Stimulated activated naive CD8-positive, alpha-beta T cell treated with anti-CD3 and anti-CD28 coated beads, Interleukin-15, Interleukin-2, amounts not matched to agents 100 ng/mL and 50 ng/mL, for 24 hours (primary cell): Measurements from ENCODE around the gene S100A7A.

Experiments used
- H3K27ac Mint-ChIP-seq: one replicate; pipeline ENCODE4 v1.8.0; 2021; ENCODE audit warnings: mild to moderate bottlenecking, mixed read lengths
- H3K27me3 Mint-ChIP-seq: one replicate; pipeline ENCODE4 v1.8.0; 2021; ENCODE audit warnings: mixed read lengths
- H3K36me3 Mint-ChIP-seq: one replicate; pipeline ENCODE4 v1.8.0; 2021; ENCODE audit warnings: low read depth, mixed read lengths
- H3K4me1 Mint-ChIP-seq: one replicate; pipeline ENCODE4 v1.8.0; 2021; ENCODE audit warnings: low read depth, mixed read lengths
- H3K4me3 Mint-ChIP-seq: one replicate; pipeline ENCODE4 v1.8.0; 2021; ENCODE audit warnings: mild to moderate bottlenecking, mixed read lengths
- H3K9me3 Mint-ChIP-seq: one replicate; pipeline ENCODE4 v1.8.0; 2021; ENCODE audit warnings: mixed read lengths

S100A7A gene

DNA sequence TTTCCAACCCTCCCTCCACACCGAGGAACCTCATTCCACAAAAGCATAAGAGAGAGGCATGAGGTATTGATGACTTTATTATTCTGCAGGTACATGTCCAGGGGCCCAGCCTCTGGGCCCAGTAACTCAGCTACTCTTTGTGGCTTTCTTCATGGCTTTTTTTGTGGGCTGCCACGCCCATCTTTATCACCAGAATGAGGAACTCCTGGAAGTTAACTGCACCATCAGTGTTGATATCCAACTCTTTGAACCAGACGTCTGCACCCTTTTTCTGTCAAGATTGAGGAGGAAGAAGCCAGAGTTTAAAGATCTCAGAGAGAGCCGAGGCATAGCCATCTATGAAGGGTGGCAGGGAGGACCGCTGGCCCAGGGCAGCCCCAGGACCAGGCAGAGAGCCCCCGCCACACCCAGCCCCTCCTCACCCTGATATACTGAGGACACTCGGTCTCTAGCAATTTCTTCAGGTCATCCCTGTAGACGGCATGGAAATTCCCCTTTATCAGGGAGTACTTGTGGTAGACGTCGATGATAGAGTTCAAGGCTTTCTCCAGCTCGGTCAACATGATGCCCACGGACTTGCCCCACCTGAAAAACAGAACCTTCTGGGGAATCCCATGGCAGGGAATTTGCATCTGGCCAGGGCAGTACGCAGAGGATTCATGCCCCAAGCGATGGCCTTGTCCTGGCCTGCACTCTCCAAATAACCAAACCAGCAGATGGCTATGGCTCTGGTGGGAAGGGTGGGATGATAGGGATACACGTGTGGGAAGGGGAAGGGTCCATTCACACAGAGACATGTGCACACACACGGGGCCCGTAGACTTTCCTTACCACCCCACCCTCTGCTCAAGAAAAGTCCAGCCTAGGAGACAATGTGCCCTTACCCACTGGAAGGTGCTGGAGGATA, 26.1 kb upstream of the S100A7A start:
- no peaks in the 10 kb centered on the region for H3K4me1 Mint-ChIP-seq
- H3K9me3 Mint-ChIP-seq: no peaks in the 10 kb centered on the region
- H3K27ac Mint-ChIP-seq: no peak overlapping the region
- H3K27me3 Mint-ChIP-seq: peaks cover 14% of the 10 kb centered on the region
- no peaks in the 10 kb centered on the region for H3K36me3 Mint-ChIP-seq
- no peak overlapping the region for H3K4me3 Mint-ChIP-seq

DNA sequence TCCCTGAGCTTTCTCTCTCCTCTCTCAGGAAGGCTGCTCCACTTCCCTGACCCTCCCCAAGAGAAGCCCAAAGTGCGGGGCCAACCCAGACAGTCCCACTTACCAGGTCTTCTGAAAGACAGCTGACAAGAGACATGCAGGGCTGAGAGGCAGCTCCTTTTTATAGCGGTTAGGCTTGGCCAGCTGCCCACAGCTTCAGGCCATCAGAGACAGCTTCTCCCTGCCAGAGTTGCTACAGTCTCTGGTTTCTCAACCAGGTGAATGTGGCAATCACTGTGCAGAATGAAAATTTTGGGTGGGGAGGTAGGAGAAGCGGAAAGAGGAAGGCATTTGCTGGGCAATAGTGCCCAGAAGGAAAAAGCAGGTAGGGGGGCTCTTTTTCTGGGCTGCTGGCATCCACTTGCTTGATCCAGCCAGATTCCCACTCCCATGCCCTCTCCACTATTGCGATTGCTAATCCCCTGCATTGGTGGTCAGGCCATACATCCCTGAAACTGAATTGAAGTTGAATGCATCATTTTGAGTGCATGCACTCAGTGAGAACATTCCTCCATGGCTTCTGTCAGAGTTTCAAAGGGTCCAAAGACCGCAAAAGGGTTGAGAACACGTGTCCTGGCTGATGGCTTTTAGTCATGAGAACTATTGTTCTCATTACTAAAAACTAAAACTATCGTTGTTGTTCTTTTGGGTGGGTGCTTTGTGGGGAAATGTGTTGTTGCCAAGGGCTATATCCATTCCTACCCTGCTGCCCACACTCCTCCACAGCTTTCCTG, 25.2 kb upstream of the S100A7A start, which contains the start of gene S100A8:
Gene S100A8 (minus strand): TSS at position 136 of the 773 bp plus-strand sequence. CDS start 538 bp downstream, outside the sequence.
- Mint-ChIP-seq H3K27me3 (peaks cover 18% of the 10 kb centered on the region), H3K36me3 (no peaks in the 10 kb centered on the region), H3K27ac (no peak within 1 kb of the TSS), H3K4me1 (no peaks in the 10 kb centered on the region), H3K9me3 (no peaks in the 10 kb centered on the region), H3K4me3 (no peak within 1 kb of the TSS)

DNA sequence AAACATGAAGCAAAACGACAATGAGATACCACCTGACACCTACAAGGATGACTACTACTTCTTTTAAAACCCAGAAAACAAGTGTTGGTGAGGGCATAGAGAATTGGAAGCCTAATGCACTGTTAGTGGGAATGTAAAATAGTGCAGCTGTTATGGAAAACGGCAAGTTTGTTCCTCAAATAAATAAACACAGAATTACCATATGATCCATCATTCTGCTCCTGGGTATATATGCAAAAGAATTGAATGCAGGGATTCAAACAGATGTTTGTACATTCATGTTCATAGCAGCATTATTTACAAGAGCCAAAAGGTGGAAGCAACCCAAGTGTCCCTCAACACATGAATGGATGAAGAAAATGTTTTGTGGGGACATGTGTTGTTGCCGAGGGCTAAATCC, 24.1 kb upstream of the S100A7A start:
- no peaks in the 10 kb centered on the region for H3K4me1 Mint-ChIP-seq
- H3K36me3 Mint-ChIP-seq: no peaks in the 10 kb centered on the region
- peaks cover 16% of the 10 kb centered on the region for H3K27me3 Mint-ChIP-seq
- H3K9me3 Mint-ChIP-seq: no peaks in the 10 kb centered on the region
- H3K4me3 Mint-ChIP-seq: no peak overlapping the region
- no peak overlapping the region for H3K27ac Mint-ChIP-seq

DNA sequence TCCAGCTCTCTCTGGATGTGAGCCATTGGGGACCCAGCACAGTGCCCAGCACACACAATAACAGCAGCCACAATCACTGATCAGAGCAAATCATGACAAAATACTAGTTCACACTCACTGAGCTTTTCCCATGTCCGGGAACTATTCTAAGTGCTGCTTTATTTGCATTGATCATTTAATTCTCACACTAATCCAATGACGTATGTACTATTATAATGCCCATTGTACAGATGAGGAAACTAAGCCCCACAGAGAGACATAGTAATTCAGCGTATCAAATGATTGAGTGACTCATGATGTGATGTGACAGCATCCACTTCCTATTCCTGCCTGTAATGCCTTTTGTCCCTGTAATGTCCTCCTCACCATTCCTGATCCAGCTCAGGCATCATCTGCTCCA, 23.5 kb upstream of the S100A7A start:
- H3K27ac Mint-ChIP-seq: no peak overlapping the region
- H3K4me3 Mint-ChIP-seq: no peak overlapping the region
- H3K4me1 Mint-ChIP-seq: no peaks in the 10 kb centered on the region
- H3K36me3 Mint-ChIP-seq: no peaks in the 10 kb centered on the region
- H3K9me3 Mint-ChIP-seq: no peaks in the 10 kb centered on the region
- peaks cover 14% of the 10 kb centered on the region for H3K27me3 Mint-ChIP-seq

DNA sequence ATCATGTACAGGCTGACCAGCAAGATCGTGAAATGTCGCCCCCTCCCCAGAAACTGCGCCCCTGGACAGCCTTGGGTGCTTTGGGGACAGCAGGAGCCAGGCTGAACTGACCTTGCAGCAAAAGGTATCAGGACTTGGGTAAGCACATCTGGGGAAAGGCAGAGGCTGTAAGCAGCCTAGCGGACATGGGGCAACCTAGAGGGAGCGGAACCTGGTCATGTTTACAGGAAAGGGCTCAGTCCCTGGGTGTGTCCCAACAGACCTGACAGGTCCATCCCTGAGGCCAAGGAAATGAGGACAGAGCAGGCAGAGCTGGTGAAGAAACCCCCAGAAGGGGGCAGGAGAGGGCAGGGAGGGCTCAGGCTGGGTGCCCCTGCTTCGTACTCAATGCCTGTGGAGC, 22.4 kb upstream of the S100A7A start:
- H3K4me1 Mint-ChIP-seq: no peaks in the 10 kb centered on the region
- no peaks in the 10 kb centered on the region for H3K36me3 Mint-ChIP-seq
- H3K4me3 Mint-ChIP-seq: no peak overlapping the region
- H3K27ac Mint-ChIP-seq: no peak overlapping the region
- no peaks in the 10 kb centered on the region for H3K9me3 Mint-ChIP-seq
- H3K27me3 Mint-ChIP-seq: peaks cover 14% of the 10 kb centered on the region

DNA sequence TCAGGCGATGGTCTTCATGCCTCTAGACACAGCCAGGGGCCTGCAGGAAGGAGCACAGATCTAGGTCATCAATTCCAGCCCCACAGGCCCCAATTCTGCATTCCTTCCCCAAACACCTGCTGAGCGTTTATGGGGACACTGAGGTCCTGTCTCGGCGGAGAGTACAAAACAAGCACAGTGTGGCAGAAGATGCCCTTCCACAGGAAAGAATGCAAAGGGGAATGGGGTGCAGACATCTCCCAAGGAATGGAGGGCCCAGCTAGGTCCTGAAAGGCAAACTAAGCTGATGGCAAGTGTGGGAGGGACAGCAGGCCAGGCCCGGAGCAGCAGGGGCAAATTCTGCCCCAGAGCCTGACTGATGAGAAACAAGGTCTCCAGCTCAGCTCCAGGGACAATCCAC, 21.9 kb upstream of the S100A7A start:
- Mint-ChIP-seq H3K27me3 (peaks cover 14% of the 10 kb centered on the region), H3K4me1 (no peaks in the 10 kb centered on the region), H3K27ac (no peak overlapping the region), H3K9me3 (no peaks in the 10 kb centered on the region), H3K4me3 (no peak overlapping the region), H3K36me3 (no peaks in the 10 kb centered on the region)

DNA sequence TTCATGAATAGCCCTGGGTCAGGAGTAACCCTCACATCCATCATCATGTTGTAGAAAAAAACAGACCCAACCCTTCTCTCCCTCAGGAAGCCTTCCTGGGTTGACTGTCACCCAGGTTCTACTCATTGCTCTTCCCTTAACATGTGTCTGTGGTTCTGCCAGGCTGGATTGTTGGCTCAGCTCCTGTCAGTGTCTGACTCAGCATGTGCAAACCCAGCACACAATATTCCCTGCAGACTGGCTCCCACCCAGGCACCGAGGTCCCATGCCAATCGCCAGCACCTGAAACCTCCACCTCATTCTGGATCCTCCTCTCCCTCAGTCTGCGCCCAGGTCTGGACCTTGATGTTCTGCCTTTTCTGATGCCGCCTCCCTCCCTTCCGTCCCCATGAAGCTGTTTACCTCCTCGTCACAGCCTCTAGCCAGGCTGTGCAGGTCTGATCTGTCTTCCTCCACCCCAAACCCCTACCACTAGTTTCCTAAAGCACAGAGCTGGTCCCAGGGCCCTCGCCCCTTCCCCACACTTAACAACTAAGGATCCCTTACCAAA, 21.1 kb upstream of the S100A7A start:
- H3K27me3 Mint-ChIP-seq: peaks cover 11% of the 10 kb centered on the region
- H3K36me3 Mint-ChIP-seq: no peaks in the 10 kb centered on the region
- no peaks in the 10 kb centered on the region for H3K9me3 Mint-ChIP-seq
- H3K27ac Mint-ChIP-seq: no peak overlapping the region
- no peak overlapping the region for H3K4me3 Mint-ChIP-seq
- no peaks in the 10 kb centered on the region for H3K4me1 Mint-ChIP-seq

DNA sequence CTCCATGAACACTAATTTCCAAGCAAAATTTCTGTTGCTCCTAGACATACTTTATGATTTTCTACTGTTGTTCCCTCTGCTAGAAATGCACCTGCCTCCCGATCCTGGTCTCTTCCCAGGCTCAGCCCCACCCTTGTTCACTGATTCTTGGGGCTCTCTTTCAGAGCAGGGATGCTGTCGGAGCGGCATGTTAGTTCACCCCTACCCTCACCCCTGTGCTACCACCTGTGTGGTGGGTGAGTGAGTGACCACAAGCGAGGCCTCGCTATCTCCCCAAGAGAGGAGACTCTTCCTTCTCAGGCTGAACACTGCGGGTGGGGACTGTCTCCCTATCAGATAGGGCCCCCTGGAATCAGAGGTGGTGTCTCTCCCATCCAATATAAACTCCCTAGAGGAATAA, 20.5 kb upstream of the S100A7A start:
- H3K27ac Mint-ChIP-seq: no peak overlapping the region
- no peak overlapping the region for H3K4me3 Mint-ChIP-seq
- peaks cover 11% of the 10 kb centered on the region for H3K27me3 Mint-ChIP-seq
- no peaks in the 10 kb centered on the region for H3K4me1 Mint-ChIP-seq
- no peaks in the 10 kb centered on the region for H3K9me3 Mint-ChIP-seq
- no peaks in the 10 kb centered on the region for H3K36me3 Mint-ChIP-seq

DNA sequence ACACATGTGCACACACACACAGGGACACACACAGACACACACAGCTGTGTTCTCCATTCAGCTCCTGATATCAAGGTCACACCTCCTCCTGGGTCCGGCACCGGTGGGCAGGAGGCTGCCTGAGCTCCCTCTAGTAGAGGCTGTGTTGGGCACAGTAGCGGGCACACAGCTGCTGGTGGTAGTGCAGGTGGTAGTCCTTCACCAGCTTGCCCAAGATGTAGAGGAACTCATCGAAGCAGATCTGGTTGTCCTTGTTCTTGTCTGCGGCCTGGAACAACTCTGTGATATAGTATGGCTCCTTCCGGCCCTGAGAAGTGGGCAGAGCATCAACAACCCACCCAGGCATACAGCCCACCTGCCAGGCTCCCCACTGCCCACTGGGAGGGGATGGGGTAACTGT, 19.9 kb upstream of the S100A7A start:
- no peak overlapping the region for H3K4me3 Mint-ChIP-seq
- H3K9me3 Mint-ChIP-seq: no peaks in the 10 kb centered on the region
- no peaks in the 10 kb centered on the region for H3K36me3 Mint-ChIP-seq
- peaks cover 10% of the 10 kb centered on the region for H3K27me3 Mint-ChIP-seq
- no peak overlapping the region for H3K27ac Mint-ChIP-seq
- no peaks in the 10 kb centered on the region for H3K4me1 Mint-ChIP-seq

DNA sequence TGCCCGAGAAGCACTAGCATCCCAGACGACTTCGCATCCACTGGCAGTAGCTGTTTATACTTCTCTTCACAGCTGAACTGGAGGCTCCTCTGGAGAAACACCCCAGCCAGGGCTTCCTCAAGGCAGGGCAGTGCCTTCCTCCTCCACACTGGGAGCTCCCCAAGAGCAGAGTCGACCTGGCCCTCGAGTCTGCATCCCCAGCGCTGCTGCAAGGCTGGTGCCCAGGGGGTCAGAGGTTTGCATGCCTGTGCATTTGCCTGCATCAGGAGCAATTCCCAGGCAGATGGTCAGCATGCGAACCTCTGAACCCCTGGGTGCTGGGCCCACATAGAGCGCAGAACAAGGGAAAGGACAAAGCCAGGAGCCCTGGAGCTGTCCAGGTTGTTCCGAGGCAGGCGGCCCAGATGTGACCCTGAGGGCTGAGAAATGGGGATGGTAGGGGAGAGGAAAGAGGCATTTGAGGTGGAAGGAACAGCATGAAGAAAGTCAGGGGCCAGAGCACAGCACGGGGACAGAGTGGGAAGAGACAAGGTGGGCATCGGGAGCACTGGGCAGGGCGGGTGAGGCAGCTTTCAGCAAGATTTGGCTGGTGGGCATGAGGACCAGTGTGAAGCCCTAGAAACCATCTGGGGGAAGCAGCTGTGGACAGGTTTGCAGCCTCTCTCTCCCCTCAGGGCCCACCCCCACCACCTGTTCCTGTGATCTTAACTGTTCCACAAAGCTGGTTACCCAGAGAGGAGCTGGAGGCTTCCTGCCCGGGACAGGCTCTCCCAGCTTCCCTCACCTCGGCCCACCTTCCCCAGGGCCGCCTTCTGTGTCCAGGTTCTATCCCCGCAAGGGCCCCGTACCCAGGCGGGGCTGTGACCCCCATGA, 19.0 kb upstream of the S100A7A start:
- Mint-ChIP-seq H3K4me1 (no peaks in the 10 kb centered on the region), H3K27ac (no peak overlapping the region), H3K27me3 (peaks cover 8% of the 10 kb centered on the region), H3K4me3 (no peak overlapping the region), H3K9me3 (no peaks in the 10 kb centered on the region), H3K36me3 (no peaks in the 10 kb centered on the region)

DNA sequence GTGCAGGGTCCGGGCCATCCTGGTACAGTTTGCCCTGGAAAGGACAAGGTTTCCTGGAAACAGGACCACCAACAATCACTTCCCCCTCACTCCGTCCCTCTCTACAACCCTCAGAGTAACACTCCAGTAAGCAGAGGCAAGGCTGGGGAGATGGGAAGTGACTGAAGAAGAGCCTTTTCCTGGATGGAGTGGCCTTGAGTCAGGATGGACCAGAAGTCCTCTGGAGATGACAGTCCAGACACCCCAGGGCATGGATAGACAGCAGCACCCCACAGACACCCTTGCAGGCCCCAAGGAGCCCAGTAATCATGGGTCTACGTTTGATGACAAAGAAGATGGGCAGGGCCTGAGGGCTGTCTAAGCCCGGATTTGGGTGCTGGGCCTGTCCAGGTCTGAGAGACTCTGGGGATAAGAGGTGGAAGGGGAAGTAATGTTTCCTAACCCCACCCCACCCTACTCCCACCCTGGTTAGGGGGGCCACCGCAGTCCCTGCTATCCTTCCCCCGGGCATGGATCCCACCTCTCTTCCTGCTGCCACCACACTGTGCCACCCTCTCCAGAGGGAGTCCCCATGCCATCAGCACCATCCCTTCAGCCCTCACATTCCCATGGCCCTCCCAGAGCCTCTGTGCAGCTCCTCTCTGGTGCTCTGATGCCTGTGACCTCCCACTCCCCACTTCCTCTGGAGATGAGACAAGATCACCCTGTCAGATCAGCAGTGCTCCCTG, 18.2 kb upstream of the S100A7A start:
- Mint-ChIP-seq H3K36me3 (no peaks in the 10 kb centered on the region), H3K9me3 (no peaks in the 10 kb centered on the region), H3K4me1 (no peaks in the 10 kb centered on the region), H3K27me3 (peaks cover 6% of the 10 kb centered on the region), H3K4me3 (no peak overlapping the region), H3K27ac (no peak overlapping the region)

DNA sequence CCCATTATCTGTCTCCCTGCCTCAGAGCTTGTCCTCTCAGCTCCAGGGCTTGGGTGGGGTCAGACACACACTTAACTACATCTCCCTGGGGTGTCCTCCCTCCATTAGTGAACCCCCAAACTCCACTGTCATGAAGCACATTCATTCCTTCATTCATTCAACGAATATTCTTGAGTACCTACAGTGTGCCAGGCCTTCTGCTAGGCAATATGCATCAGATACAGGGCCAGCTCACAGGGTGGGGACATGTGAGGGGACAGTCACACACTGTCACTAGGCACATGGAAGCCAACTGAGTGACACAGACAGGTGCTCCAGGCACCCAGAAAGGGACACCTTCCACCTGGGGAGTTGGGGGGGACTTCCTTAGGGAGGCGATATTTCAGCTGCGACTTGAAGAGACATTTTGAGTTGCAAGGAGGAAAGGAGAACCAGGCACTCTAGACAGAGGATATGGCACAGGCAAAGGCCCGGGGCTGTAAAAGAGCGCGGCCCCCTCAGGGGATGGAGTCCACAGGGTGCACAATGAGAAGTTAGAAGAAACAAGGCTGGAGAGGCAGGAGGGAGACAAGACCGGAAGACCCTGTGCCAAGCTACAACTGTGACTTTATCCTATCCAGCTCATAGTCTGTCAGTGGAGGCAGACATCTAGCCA, 16.8 kb upstream of the S100A7A start:
- peaks cover under 1% of the 10 kb centered on the region for H3K9me3 Mint-ChIP-seq
- H3K4me1 Mint-ChIP-seq: no peaks in the 10 kb centered on the region
- H3K27ac Mint-ChIP-seq: no peak overlapping the region
- no peak overlapping the region for H3K4me3 Mint-ChIP-seq
- H3K36me3 Mint-ChIP-seq: no peaks in the 10 kb centered on the region
- H3K27me3 Mint-ChIP-seq: peaks cover 7% of the 10 kb centered on the region

DNA sequence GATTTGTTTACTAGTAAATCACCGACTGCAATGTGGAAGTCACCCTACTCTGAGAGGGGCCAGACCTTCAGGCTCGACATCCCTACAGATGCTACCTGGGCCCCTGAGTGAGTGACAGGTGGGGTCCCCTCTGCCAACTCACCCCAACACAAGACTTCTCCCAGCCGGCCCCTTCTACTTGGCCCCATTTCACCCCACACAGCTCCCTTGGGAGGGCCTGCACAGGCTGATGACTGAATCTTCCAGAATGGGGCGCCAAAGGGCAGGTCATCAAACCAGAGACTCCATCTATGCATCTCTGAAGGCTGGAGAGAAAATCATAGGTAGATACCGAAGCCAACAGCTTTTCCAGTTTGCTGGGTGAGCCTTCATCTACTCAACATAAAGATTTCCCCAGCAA, 16.1 kb upstream of the S100A7A start:
- no peaks in the 10 kb centered on the region for H3K36me3 Mint-ChIP-seq
- peaks cover 9% of the 10 kb centered on the region for H3K27me3 Mint-ChIP-seq
- H3K9me3 Mint-ChIP-seq: peaks cover 3% of the 10 kb centered on the region
- H3K4me3 Mint-ChIP-seq: no peak overlapping the region
- H3K4me1 Mint-ChIP-seq: no peaks in the 10 kb centered on the region
- no peak overlapping the region for H3K27ac Mint-ChIP-seq
